Caco-2 (cell line): ENCODE results near the gene OAT. TPM values are rescaled to one million over a fixed set of nuclear protein-coding genes. Genes with fewer than 3 reads are reported as not detected.

Experiments used
- BruUV-seq: library from RNA; stranded (reverse); fragments of 400-500 nt; replicated peaks from 2 replicates; lab custom pipeline; 2021; lab: Mats Ljungman, UMichigan
- CTCF ChIA-PET: fragments of 300-600 bp; sonication (Branson Sonifier 250); formaldehyde crosslinking; loops from one replicate; lab custom pipeline; 2022; ENCODE audit warnings: antibody characterized with exemption; lab: Charles Lee
- POLR2A ChIA-PET: fragments of 300-600 bp; sonication (Branson Sonifier 250); formaldehyde crosslinking; loops from one replicate; lab custom pipeline; 2022; ENCODE audit warnings: antibody characterized with exemption; lab: Charles Lee
- DNase-seq, 2 experiments: peaks; one replicate each; pipeline versions ENCODE4 v3.0.0 to v3.0.0-alpha.2; 2020 to 2022
- H3K27me3 ChIP-seq: replicated peaks from 2 replicates; pipeline ENCODE4 v1.6.0; 2011; ENCODE audit warnings: low read length; ENCODE audit not compliant: control insufficient read depth, insufficient read depth
- H3K36me3 ChIP-seq: 2 replicates; pipeline ENCODE4 v1.5.1; 2011; ENCODE audit warnings: low read length; ENCODE audit not compliant: control insufficient read depth, insufficient read depth
- H3K4me1 ChIP-seq: fragments of 250-450 bp; sonication (Bioruptor Pico); 2 replicates; pipeline ENCODE4 v1.5.1; 2020; ENCODE audit warnings: mild to moderate bottlenecking
- H3K4me3 ChIP-seq: 2 replicates; pipeline ENCODE4 v1.5.1; 2011; ENCODE audit warnings: low read depth, mild to moderate bottlenecking, control low read depth, low read length
- H3K9me3 ChIP-seq: fragments of 250-450 bp; sonication (Bioruptor Pico); 2 replicates; pipeline ENCODE4 v1.5.1; 2020; ENCODE audit warnings: mild to moderate bottlenecking, moderate library complexity
- H3K27ac Mint-ChIP-seq: one replicate; pipeline ENCODE4 v1.8.0; 2022; ENCODE audit warnings: mixed read lengths; ENCODE audit not compliant: unreplicated experiment
- H3K27me3 Mint-ChIP-seq: one replicate; pipeline ENCODE4 v1.8.0; 2022; ENCODE audit warnings: mixed read lengths; ENCODE audit not compliant: insufficient read depth, unreplicated experiment
- H3K36me3 Mint-ChIP-seq: one replicate; pipeline ENCODE4 v1.8.0; 2022; ENCODE audit warnings: mild to moderate bottlenecking, mixed read lengths; ENCODE audit not compliant: insufficient read depth, unreplicated experiment
- H3K4me1 Mint-ChIP-seq: one replicate; pipeline ENCODE4 v1.8.0; 2022; ENCODE audit warnings: low read depth, mixed read lengths; ENCODE audit not compliant: unreplicated experiment
- H3K4me3 Mint-ChIP-seq: one replicate; pipeline ENCODE4 v1.8.0; 2022; ENCODE audit warnings: mild to moderate bottlenecking, moderate library complexity, mixed read lengths; ENCODE audit not compliant: unreplicated experiment
- H3K9me3 Mint-ChIP-seq: one replicate; pipeline ENCODE4 v1.8.0; 2022; ENCODE audit warnings: mixed read lengths; ENCODE audit not compliant: unreplicated experiment
- CTCF ChIP-seq, 2 experiments: fragments of 200-600 bp in 1 of 2; IDR thresholded peaks; 1 replicate in 1 of 2; 2 replicates in 1 of 2; pipeline versions ENCODE4 v1.5.1 to v1.8.0; 2011 to 2022; ENCODE audit warnings: antibody characterized with exemption in 1 of 2, control low read depth in 1 of 2, inconsistent platforms in 1 of 2, low read depth in 1 of 2, low read length in 1 of 2, mild to moderate bottlenecking in 1 of 2, moderate library complexity in 1 of 2; ENCODE audit not compliant: insufficient read depth in 1 of 2, severe bottlenecking in 1 of 2, unreplicated experiment in 1 of 2
- intact Hi-C: fragments of 100-400 bp; cut with micrococcal nuclease; formaldehyde crosslinking; loops from one replicate; pipeline ENCODE4 v1.10.0; 2022; ENCODE audit not compliant: unreplicated experiment
- total RNA-seq: library from RNA; stranded (reverse); gene quantifications from 2 replicates; pipeline ENCODE4 v1.2.3, GENCODE V29; 2022

OAT gene
- total RNA-seq, 1 experiment from 2014 or later, result 312 TPM

- CTCF ChIA-PET, result interaction anchor here (1.3 kb wide), 1 partner anchor 32 kb away, joined by 3 read pairs; no protein-coding TSS in a partner anchor
- POLR2A ChIA-PET, result no interaction called here
- TF ChIP-seq CTCF (IDR thresholded peaks at IDR 0.05; ENCODE audit: insufficient read depth in 1 of 2, low read depth in 1 of 2, low read length in 1 of 2, severe bottlenecking in 1 of 2, unreplicated experiment in 1 of 2), result no peak
- no TSS peak for BruUV-seq
- Histone ChIP-seq H3K4me3 (no peak overlapping the region), H3K36me3 (no peaks in the 10 kb centered on the region), H3K9me3 (no peaks in the 10 kb centered on the region), H3K27me3 (no peaks in the 10 kb centered on the region), H3K4me1 (peaks cover 6% of the 10 kb centered on the region; the same call in 1 of the 2 replicates)
- Mint-ChIP-seq H3K4me3 (no peak overlapping the region), H3K27me3 (peaks cover 7% of the 10 kb centered on the region), H3K36me3 (no peaks in the 10 kb centered on the region), H3K27ac (no peak overlapping the region), H3K9me3 (no peaks in the 10 kb centered on the region), H3K4me1 (peaks cover 11% of the 10 kb centered on the region)
- peak in 1 of 2 experiments; percentile 17 for DNase-seq
- intact Hi-C loops, result no loop called here
Measured at GRCh38 chr10:124356701-124357560, 61.8 kb downstream of the OAT start.

- H3K36me3 Mint-ChIP-seq, result no peaks in the 10 kb centered on the region
- Histone ChIP-seq H3K27me3 (no peaks in the 10 kb centered on the region; the same call in 1 of the 2 replicates), H3K36me3 (no peaks in the 10 kb centered on the region), H3K4me1 (peaks cover 6% of the 10 kb centered on the region; the same call in 1 of the 2 replicates), H3K4me3 (peak overlapping the region; percentile 29), H3K9me3 (no peaks in the 10 kb centered on the region)
- H3K4me1 Mint-ChIP-seq, result peaks cover 11% of the 10 kb centered on the region
- peak overlapping the region; percentile 84 for H3K4me3 Mint-ChIP-seq
- peak; percentile 77 to 82 for DNase-seq
- ChIA-PET POLR2A (interaction anchor here (0.6 kb wide), 1 partner anchor 30 kb away, joined by 4 read pairs; no protein-coding TSS in a partner anchor), CTCF (interaction anchor here (0.7 to 1.0 kb wide), 2 partner anchors 66 to 233 kb away, joined by 3 to 9 read pairs; no protein-coding TSS in a partner anchor)
- H3K27me3 Mint-ChIP-seq, result peaks cover 7% of the 10 kb centered on the region
- H3K9me3 Mint-ChIP-seq, result no peaks in the 10 kb centered on the region
- no TSS peak for BruUV-seq
- intact Hi-C loops, result no loop called here
- TF ChIP-seq CTCF (IDR thresholded peaks at IDR 0.05; ENCODE audit: insufficient read depth in 1 of 2, low read depth in 1 of 2, low read length in 1 of 2, severe bottlenecking in 1 of 2, unreplicated experiment in 1 of 2), result no peak
- H3K27ac Mint-ChIP-seq, result peak overlapping the region; percentile 87
Measured at GRCh38 chr10:124354411-124355382, 64.0 kb downstream of the OAT start.

- Mint-ChIP-seq H3K4me3 (peak overlapping the region; percentile 84), H3K9me3 (no peaks in the 10 kb centered on the region), H3K27ac (peak overlapping the region; percentile 87), H3K27me3 (peaks cover 7% of the 10 kb centered on the region), H3K36me3 (no peaks in the 10 kb centered on the region), H3K4me1 (peaks cover 11% of the 10 kb centered on the region)
- H3K9me3 ChIP-seq, result no peaks in the 10 kb centered on the region
- no TSS peak for BruUV-seq
- intact Hi-C loops, result no loop called here
- H3K36me3 ChIP-seq, result no peaks in the 10 kb centered on the region
- ChIA-PET POLR2A (no interaction called here), CTCF (no interaction called here)
- no peaks in the 10 kb centered on the region; the same call in 1 of the 2 replicates for H3K27me3 ChIP-seq
- peaks cover 6% of the 10 kb centered on the region; the same call in 1 of the 2 replicates for H3K4me1 ChIP-seq
- no peak overlapping the region for H3K4me3 ChIP-seq
- TF ChIP-seq CTCF (IDR thresholded peaks at IDR 0.05; ENCODE audit: insufficient read depth in 1 of 2, low read depth in 1 of 2, low read length in 1 of 2, severe bottlenecking in 1 of 2, unreplicated experiment in 1 of 2), result no peak
- peak in 1 of 2 experiments; percentile 14 for DNase-seq
Measured at GRCh38 chr10:124353896-124354295, 64.8 kb downstream of the OAT start.
